SK-N-MC (cell line): Measurements from ENCODE around the gene ASCC3.

ENCODE experiments used
- DNase-seq: peaks from one replicate; pipeline ENCODE4 v3.0.0-alpha.2; 2011; ENCODE audit warnings: low read depth, low spot score
- H3K27ac ChIP-seq: fragments of 200-600 bp; sonication (generic); 2 replicates; pipeline ENCODE4 v1.5.1; 2016; ENCODE audit warnings: mixed run types
- H3K36me3 ChIP-seq: fragments of 200-600 bp; sonication (generic); 2 replicates; pipeline ENCODE4 v1.6.1; 2017; ENCODE audit warnings: antibody characterized with exemption, low read length, mixed read lengths; ENCODE audit not compliant: insufficient read depth
- H3K4me3 ChIP-seq: fragments of 200-600 bp; sonication (generic); 2 replicates; pipeline ENCODE4 v1.5.1; 2016
- H3K9ac ChIP-seq: fragments of 200-600 bp; sonication (generic); 2 replicates; pipeline ENCODE4 v1.8.0; 2017; ENCODE audit warnings: mixed run types, mixed read lengths; ENCODE audit not compliant: insufficient read length
- H3K9me3 ChIP-seq: fragments of 200-600 bp; sonication (generic); 2 replicates; pipeline ENCODE4 v1.6.1; 2017; ENCODE audit warnings: low read depth, mild to moderate bottlenecking, antibody characterized with exemption, low read length, moderate library complexity, mixed read lengths
- EZH2 ChIP-seq: fragments of 200-600 bp; sonication (generic); IDR thresholded peaks from one replicate; pipeline ENCODE4 v1.6.1; 2017; ENCODE audit warnings: antibody characterized with exemption
- FOXP2 ChIP-seq: optimal IDR thresholded peaks from 2 replicates; pipeline ENCODE3; 2011; ENCODE audit warnings: mild to moderate bottlenecking, moderate library complexity; ENCODE audit not compliant: insufficient read depth; ENCODE audit errors: extremely low read length, control extremely low read depth
- POLR2AphosphoS5 ChIP-seq: IDR thresholded peaks from 2 replicates; pipeline ENCODE4 v1.6.1; 2012; ENCODE audit warnings: mild to moderate bottlenecking, low read depth, low read length, borderline replicate concordance

ASCC3 gene

GRCh38 chr6:100612094-100612493 is 269.0 kb downstream of the ASCC3 start:
- no peak for TF ChIP-seq EZH2
- no peak for TF ChIP-seq FOXP2
- no peak for DNase-seq
- H3K27ac ChIP-seq = no peak overlapping the region
- no peak overlapping the region for H3K9ac ChIP-seq
- peaks cover 4% of the 10 kb centered on the region; the same call in 1 of the 2 replicates for H3K36me3 ChIP-seq
- no peaks in the 10 kb centered on the region for H3K9me3 ChIP-seq
- H3K4me3 ChIP-seq = no peak overlapping the region

GRCh38 chr6:100599088-100599770 is 281.9 kb downstream of the ASCC3 start:
- Histone ChIP-seq H3K9ac (no peak overlapping the region), H3K36me3 (peaks cover 16% of the 10 kb centered on the region; the same call in 1 of the 2 replicates), H3K27ac (no peak overlapping the region), H3K9me3 (no peaks in the 10 kb centered on the region), H3K4me3 (no peak overlapping the region)
- no peak for DNase-seq
- TF ChIP-seq EZH2 (no peak), POLR2AphosphoS5 (no peak), FOXP2 (no peak)

DNA sequence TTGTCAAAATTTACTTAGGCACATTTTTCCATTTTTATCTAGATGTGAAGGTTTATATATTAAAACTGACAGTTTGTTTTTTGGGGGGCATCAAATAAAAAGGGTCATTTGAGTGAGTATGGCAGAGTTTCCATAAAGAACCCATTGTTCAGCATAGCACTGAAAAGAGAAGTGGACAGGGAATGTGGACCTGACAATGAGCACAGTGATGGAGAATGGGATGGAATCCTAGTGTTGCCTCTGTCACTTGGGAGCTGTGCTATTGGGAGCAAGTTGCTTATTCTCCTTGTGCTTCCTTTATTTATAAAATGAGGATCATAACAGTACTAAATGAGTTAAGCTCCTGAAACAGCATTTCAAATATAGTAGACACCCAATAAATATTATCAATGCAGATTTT is 285.7 kb downstream of the ASCC3 start:
- TF ChIP-seq FOXP2 (no peak), POLR2AphosphoS5 (no peak), EZH2 (no peak)

DNA sequence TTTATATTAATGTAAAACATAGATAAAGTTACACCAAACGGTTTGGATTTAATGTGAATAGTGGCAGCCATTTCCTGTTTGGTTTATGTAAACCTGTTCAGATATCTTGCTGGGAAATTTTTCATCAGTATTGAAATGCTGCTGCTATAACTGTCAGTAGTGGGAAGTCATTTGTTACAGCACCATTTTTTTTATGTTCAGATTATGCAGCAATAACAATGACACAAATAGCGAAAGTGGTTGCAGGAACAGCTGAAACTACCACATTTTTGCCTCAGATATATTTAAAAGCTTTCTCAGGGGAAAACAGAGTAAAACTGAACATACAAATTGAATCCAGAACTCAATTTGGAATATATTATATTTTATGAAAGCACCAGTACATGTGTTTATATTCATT is 287.6 kb downstream of the ASCC3 start:
- H3K9me3 ChIP-seq = no peaks in the 10 kb centered on the region
- peak overlapping the region; percentile 55 for H3K4me3 ChIP-seq
- H3K9ac ChIP-seq = no peak overlapping the region
- H3K36me3 ChIP-seq = peaks cover 10% of the 10 kb centered on the region; the same call in 1 of the 2 replicates
- TF ChIP-seq POLR2AphosphoS5 (peak; percentile 62; the same call in 1 of the 2 replicates), FOXP2 (peak; percentile 67), EZH2 (no peak)
- H3K27ac ChIP-seq = peak overlapping the region; percentile 87
- DNase-seq = peak; percentile 88

More for the DNA sequence above, 285.7 kb downstream of the ASCC3 start:
- Histone ChIP-seq H3K9me3 (no peaks in the 10 kb centered on the region), H3K36me3 (peaks cover 11% of the 10 kb centered on the region; the same call in 1 of the 2 replicates), H3K4me3 (no peak overlapping the region), H3K9ac (no peak overlapping the region), H3K27ac (no peak overlapping the region)
- DNase-seq = no peak

DNA sequence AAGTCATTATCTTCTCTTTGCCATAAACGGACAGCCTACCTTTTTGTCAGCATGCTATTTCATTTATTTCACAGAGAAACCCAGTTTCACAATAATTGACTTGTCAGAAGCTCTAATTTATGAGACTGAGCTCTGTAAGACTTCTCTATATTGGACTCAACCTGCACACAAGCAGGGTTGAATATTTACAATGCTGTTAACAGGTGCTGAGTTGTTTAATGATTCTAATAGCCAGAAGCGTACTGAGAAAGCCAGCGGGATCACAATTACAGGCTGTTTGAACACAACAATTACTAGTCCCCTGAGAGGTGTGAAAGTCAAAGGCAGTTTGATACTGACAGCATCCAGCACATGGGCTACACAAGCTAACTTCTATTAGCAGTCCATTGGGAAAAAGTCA is 288.2 kb downstream of the ASCC3 start:
- peak overlapping the region; percentile 55 for H3K4me3 ChIP-seq
- peak overlapping the region; percentile 87 for H3K27ac ChIP-seq
- peak overlapping the region; percentile 18 for H3K9ac ChIP-seq
- TF ChIP-seq POLR2AphosphoS5 (no peak), FOXP2 (no peak), EZH2 (no peak)
- DNase-seq = peak; percentile 42
- H3K36me3 ChIP-seq = peaks cover 13% of the 10 kb centered on the region; the same call in 1 of the 2 replicates
- H3K9me3 ChIP-seq = no peaks in the 10 kb centered on the region

DNA sequence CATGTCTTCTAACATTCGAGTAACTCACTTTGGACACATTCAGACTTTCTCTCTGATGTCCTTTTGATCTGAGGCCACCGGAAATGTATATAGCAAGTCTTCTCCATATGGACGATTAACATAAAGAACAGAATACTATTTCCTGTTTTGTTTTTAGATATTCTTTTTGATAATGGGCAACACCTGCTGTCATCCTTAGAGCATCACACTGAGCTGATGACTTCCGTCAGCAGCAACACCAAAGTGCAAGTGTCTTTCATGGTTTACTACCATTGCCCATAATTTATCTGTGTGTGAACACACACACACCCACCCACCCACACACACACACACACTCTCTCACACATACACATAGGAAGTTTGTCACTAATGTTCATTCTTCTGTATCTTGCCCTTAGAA is 303.7 kb downstream of the ASCC3 start:
- Histone ChIP-seq H3K27ac (no peak overlapping the region), H3K9ac (no peak overlapping the region), H3K9me3 (no peaks in the 10 kb centered on the region), H3K36me3 (peaks cover 4% of the 10 kb centered on the region; the same call in 1 of the 2 replicates), H3K4me3 (no peak overlapping the region)
- TF ChIP-seq EZH2 = no peak
- no peak for TF ChIP-seq FOXP2
- no peak for TF ChIP-seq POLR2AphosphoS5
- no peak for DNase-seq

- Histone ChIP-seq H3K36me3 (peaks cover 5% of the 10 kb centered on the region), H3K27ac (no peak overlapping the region), H3K4me3 (no peak overlapping the region), H3K9ac (no peak overlapping the region), H3K9me3 (no peaks in the 10 kb centered on the region)
- DNase-seq = no peak
- TF ChIP-seq POLR2AphosphoS5 = no peak
- TF ChIP-seq FOXP2 = no peak
- no peak for TF ChIP-seq EZH2
Observed at GRCh38 chr6:100575921-100576320, 305.2 kb downstream of the ASCC3 start.

DNA sequence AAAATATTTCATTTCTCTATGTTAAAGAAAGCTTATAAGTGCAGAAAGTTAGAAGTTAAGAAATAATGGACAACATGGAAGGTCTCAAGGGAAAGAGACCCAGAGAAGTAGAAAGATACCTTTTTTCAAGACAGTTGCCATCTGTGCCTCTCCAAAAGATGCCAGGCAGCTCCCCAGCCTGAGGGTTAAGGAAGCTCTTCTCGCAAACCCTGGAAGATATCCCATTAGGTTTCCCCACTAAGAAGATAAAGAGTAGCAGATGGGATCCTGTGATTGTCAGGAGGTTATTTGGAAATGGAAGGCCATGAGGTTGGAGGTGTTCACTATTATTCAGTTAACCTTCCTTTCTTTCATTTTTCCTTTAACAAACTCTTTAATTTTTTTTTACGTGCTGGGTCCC is 306.3 kb downstream of the ASCC3 start:
- no peak overlapping the region for H3K9ac ChIP-seq
- TF ChIP-seq POLR2AphosphoS5 = no peak
- TF ChIP-seq EZH2 = no peak
- TF ChIP-seq FOXP2 = no peak
- no peak overlapping the region for H3K27ac ChIP-seq
- H3K4me3 ChIP-seq = no peak overlapping the region
- peaks cover 11% of the 10 kb centered on the region for H3K36me3 ChIP-seq
- no peak for DNase-seq
- no peaks in the 10 kb centered on the region for H3K9me3 ChIP-seq

DNA sequence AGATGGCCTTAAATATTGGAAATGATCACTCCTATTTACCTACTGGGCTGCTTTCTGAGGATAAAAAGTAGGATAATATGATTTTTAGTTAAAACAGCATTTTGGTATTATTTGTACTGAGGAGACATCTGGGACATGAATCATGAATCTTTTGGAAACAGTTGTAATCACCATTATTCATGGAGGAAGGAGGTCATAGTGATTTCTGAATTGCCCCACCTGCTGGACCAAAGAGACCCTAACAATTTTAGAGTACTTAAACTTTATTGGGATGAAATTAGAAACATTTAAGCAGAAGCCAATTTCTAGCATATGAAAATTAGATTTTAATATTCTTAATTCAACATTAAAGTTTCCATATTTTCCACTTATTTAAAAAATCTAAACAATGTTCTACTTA is 308.0 kb downstream of the ASCC3 start:
- DNase-seq = no peak
- H3K27ac ChIP-seq = no peak overlapping the region
- no peak for TF ChIP-seq FOXP2
- TF ChIP-seq POLR2AphosphoS5 = no peak
- TF ChIP-seq EZH2 = no peak
- no peak overlapping the region for H3K4me3 ChIP-seq
- H3K9me3 ChIP-seq = no peaks in the 10 kb centered on the region
- H3K9ac ChIP-seq = no peak overlapping the region
- H3K36me3 ChIP-seq = peaks cover 11% of the 10 kb centered on the region
